Bronchial epithelial cell (primary cell): ENCODE data around the gene HOXD4. TPM values are rescaled to one million over a fixed set of nuclear protein-coding genes. Genes with fewer than 3 reads are reported as not detected.

Experiments
- DNase-seq: peaks from one replicate; pipeline ENCODE4 v3.0.0-alpha.2; 2010; ENCODE audit warnings: low read depth
- FAIRE-seq: peaks from 2 replicates; lab custom pipeline; 2011; peaks lifted over from hg19 to GRCh38; lab: Jason Lieb, UNC
- H3K27me3 ChIP-seq: 2 replicates; pipeline ENCODE4 v1.5.1; 2011; ENCODE audit warnings: low read length; ENCODE audit not compliant: control insufficient read depth, insufficient read depth
- H3K36me3 ChIP-seq: 2 replicates; pipeline ENCODE4 v1.5.1; 2011; ENCODE audit warnings: low read length; ENCODE audit not compliant: control insufficient read depth, insufficient read depth
- H3K4me3 ChIP-seq: 2 replicates; pipeline ENCODE4 v1.5.1; 2011; ENCODE audit warnings: mild to moderate bottlenecking, low read depth, low read length, control low read depth
- total RNA-seq: library from RNA; depleted of rRNA; stranded (reverse); fragments of >200 nt; gene quantifications from 2 replicates; pipeline ENCODE4 v1.2.1, GENCODE V29; 2014
- TF ChIP-seq, protein P1 (sequence below): IDR thresholded peaks from 2 replicates; pipeline ENCODE4 v1.5.1; 2011; ENCODE audit warnings: mild to moderate bottlenecking, moderate library complexity, low read length, control low read depth, inconsistent platforms; ENCODE audit not compliant: insufficient read depth, severe bottlenecking

Gene HOXD4
- total RNA-seq, 1 donor from 2014 or later: not detected

DNA sequence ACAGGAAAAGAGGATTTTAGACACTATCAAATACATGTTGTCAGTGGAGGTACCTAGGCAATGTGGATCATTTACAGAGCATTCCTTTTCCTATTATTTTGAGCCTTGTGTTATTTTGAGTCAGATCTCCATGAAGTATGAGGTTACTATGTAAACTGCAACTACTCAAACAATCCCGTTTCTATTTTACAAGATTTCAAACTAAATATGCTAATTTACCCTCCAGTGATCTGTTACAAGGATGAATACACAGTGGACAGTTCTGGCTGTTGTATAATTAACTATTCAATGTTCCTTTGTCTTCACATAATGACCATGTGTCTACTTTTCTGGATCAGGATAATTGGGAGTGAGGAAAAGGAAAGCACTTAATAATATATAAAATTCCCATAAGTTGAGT, 41.7 kb downstream of the HOXD4 start:
- TF ChIP-seq, protein P1, sequence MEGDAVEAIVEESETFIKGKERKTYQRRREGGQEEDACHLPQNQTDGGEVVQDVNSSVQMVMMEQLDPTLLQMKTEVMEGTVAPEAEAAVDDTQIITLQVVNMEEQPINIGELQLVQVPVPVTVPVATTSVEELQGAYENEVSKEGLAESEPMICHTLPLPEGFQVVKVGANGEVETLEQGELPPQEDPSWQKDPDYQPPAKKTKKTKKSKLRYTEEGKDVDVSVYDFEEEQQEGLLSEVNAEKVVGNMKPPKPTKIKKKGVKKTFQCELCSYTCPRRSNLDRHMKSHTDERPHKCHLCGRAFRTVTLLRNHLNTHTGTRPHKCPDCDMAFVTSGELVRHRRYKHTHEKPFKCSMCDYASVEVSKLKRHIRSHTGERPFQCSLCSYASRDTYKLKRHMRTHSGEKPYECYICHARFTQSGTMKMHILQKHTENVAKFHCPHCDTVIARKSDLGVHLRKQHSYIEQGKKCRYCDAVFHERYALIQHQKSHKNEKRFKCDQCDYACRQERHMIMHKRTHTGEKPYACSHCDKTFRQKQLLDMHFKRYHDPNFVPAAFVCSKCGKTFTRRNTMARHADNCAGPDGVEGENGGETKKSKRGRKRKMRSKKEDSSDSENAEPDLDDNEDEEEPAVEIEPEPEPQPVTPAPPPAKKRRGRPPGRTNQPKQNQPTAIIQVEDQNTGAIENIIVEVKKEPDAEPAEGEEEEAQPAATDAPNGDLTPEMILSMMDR: no peak
- DNase-seq (no peak), FAIRE-seq (no peak)
- no peak overlapping the region for H3K4me3 ChIP-seq
- H3K27me3 ChIP-seq: peaks cover 27% of the 10 kb centered on the region
- H3K36me3 ChIP-seq: no peaks in the 10 kb centered on the region

DNA sequence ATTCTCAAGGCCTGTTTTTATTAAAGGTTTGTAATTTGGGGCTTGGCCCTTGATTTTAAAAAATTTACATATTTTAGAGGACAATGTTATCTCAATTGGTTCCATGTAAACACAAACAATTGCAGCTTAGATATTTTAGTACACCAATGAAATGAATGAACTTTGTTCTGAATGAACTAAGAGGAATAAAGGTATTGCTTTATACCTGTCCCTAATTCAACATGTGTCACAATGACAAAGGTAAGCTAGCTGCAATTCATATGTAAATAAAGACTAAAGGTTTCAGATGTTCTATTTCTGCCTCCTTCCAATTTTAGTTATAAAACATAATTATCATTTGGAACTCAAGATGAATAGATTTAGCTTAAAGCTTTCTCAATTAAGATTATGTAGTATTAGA, 48.6 kb downstream of the HOXD4 start:
- DNase-seq: no peak
- H3K27me3 ChIP-seq: no peaks in the 10 kb centered on the region
- no peak overlapping the region for H3K4me3 ChIP-seq
- TF ChIP-seq, protein P1: no peak
- no peak for FAIRE-seq
- no peaks in the 10 kb centered on the region for H3K36me3 ChIP-seq

DNA sequence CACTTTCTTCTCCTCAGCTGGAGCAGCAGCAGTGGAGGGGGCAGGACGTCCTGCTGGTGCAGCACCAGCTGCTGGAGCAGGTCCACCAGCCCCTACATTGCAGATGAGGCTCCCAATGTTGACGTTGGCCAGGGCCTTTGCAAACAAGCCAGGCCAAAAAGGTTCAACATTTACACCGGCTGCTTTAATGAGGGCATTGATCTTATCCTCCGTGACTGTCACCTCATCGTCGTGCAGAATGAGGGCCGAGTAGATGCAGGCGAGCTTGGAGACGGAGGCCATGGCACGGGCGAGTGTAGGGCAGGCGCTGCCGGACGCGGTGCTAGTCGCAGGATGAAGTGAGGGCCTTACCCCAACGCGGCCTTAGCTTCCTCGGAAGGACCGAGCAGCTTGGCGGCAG, 49.6 kb downstream of the HOXD4 start:
- no peak for DNase-seq
- H3K36me3 ChIP-seq: no peaks in the 10 kb centered on the region
- peak; percentile 89 for FAIRE-seq
- no peaks in the 10 kb centered on the region for H3K27me3 ChIP-seq
- TF ChIP-seq, protein P1: no peak
- H3K4me3 ChIP-seq: no peak overlapping the region

DNA sequence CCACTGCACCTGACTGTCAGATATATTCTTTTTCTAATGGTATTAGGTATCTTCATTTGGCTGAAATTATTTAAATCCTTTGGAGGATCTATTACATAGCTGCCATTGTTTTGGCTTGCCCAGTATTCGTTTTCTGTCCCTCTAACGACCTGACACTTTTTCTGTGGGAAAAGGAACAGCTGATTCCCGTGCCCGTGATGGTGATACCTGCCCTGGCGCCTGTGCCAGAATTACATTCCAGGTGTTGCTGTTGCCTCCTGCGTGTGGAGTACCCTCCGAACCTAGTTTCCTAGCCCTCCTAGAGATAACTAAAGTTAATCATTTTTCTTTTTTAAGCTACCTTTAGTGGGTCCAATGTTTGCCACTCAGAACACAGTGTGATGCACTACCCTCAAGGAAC, 51.1 kb downstream of the HOXD4 start:
- Histone ChIP-seq H3K36me3 (no peaks in the 10 kb centered on the region), H3K27me3 (no peaks in the 10 kb centered on the region), H3K4me3 (no peak overlapping the region)
- FAIRE-seq (no peak), DNase-seq (no peak)
- TF ChIP-seq, protein P1: no peak

Other genes with a start within 250 kb of the HOXD4 start
- 16.6 and 20.0 TPM in 2 replicates for gene LNPK, start 149.3 kb upstream of the HOXD4 start, total RNA-seq
- not detected in 2 replicates for gene EVX2, start 67.6 kb upstream of the HOXD4 start, total RNA-seq
- gene HOXD13, start 58.8 kb upstream of the HOXD4 start, total RNA-seq: not detected in 2 replicates
- gene HOXD12, start 51.8 kb upstream of the HOXD4 start, total RNA-seq: not detected in 2 replicates
- gene HOXD11, start 44.3 kb upstream of the HOXD4 start, total RNA-seq: not detected in 2 replicates
- gene HOXD10, start 34.8 kb upstream of the HOXD4 start, total RNA-seq: not detected in 2 replicates
- not detected in 2 replicates for gene HOXD9, start 28.8 kb upstream of the HOXD4 start, total RNA-seq
- gene HOXD8, start 21.8 kb upstream of the HOXD4 start, total RNA-seq: not detected in 2 replicates
- gene HOXD3, start 5.8 kb downstream of the HOXD4 start, total RNA-seq: not detected in 2 replicates
- gene HOXD1, start 37.1 kb downstream of the HOXD4 start, total RNA-seq: not detected in 2 replicates
- 22.0 and 24.5 TPM in 2 replicates for gene MTX2, start 117.9 kb downstream of the HOXD4 start, total RNA-seq